Prostate gland (tissue), 2 donors: ENCODE measurements around the gene NLRC3.

Experiments
- POLR2A ChIP-seq: fragments of 450-650 bp; IDR thresholded peaks from one replicate; pipeline ENCODE4 v1.6.1; 2016; ENCODE audit warnings: antibody characterized with exemption, mild to moderate bottlenecking
- TF ChIP-seq, protein P1 (sequence below), 4 experiments: fragments of 200-600 bp in 2 of 4; fragments of 450-650 bp in 2 of 4; sonication (generic) in 2 of 4; IDR thresholded peaks; 1 replicate in 3 of 4; 2 replicates in 1 of 4; pipeline ENCODE4 v1.5.1; 2016 to 2019; ENCODE audit warnings: antibody characterized with exemption in 4 of 4, mild to moderate bottlenecking in 2 of 4, moderate library complexity in 2 of 4

DNA sequence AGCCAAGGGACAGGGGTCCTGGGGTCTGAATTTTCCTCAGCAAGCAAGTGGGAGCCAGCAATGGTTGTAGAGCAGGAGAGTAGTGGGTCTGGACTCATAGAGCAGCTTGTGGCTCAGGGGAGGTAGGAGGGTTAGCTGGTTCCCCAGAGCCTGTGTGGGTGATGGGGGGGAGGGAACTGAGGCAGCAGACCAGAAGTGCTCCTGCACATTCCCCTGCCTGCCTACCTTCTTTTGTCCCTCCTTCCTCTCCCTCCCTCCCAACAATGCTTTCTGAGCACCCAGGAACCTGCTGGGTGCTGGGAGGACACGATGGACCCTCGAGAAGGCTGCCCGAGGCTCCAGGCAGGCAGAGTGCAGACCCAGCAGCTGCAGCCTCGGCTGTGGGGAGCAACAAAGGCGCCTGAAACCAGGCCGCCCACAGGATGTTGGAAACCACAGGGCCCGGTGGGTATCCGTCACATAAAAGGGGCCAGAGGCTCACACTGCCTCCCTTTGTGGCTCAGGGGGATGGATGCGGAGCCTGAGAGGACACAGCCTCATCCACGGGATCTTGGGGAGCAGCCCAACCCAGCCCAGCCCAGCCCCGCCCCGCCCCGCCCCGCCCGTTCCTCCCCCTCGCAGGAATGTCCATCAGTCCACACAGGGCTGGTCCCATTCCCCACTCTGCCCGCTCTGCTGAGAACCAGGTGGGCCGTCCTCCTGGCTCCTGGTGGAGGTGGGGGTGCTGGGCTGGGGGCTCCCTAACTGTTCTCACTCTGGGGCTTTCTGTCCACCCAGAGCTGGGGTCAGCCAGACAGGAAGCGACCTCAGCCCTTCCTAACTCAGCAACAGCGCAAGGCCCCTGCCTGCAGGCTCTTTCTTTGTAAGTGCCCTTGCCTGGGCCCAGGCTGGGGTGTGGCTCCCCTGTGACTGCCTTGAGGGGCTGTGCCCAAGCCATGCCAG lies 1.7 kb upstream of the NLRC3 start:
- TF ChIP-seq, protein P1, sequence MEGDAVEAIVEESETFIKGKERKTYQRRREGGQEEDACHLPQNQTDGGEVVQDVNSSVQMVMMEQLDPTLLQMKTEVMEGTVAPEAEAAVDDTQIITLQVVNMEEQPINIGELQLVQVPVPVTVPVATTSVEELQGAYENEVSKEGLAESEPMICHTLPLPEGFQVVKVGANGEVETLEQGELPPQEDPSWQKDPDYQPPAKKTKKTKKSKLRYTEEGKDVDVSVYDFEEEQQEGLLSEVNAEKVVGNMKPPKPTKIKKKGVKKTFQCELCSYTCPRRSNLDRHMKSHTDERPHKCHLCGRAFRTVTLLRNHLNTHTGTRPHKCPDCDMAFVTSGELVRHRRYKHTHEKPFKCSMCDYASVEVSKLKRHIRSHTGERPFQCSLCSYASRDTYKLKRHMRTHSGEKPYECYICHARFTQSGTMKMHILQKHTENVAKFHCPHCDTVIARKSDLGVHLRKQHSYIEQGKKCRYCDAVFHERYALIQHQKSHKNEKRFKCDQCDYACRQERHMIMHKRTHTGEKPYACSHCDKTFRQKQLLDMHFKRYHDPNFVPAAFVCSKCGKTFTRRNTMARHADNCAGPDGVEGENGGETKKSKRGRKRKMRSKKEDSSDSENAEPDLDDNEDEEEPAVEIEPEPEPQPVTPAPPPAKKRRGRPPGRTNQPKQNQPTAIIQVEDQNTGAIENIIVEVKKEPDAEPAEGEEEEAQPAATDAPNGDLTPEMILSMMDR (IDR thresholded peaks at IDR 0.05): no peak
- TF ChIP-seq POLR2A: no peak
